Neutrophil (primary cell): Measurements from ENCODE around the gene FEZF1.

Source experiments
- H3K27ac ChIP-seq: fragments of 200-600 bp; sonication (generic); 2 replicates; pipeline ENCODE4 v1.5.1; 2016; ENCODE audit warnings: mild to moderate bottlenecking, moderate library complexity
- H3K27me3 ChIP-seq: fragments of 200-600 bp; sonication (generic); 2 replicates; pipeline ENCODE4 v1.6.0; 2016; ENCODE audit warnings: mild to moderate bottlenecking
- H3K36me3 ChIP-seq: fragments of 200-600 bp; sonication (generic); 2 replicates; pipeline ENCODE4 v1.5.1; 2017
- H3K4me1 ChIP-seq, 2 experiments: fragments of 200-600 bp in 1 of 2; sonication (generic) in 1 of 2; 1 replicate in 1 of 2; 2 replicates in 1 of 2; pipeline versions ENCODE4 v1.5.1 to v1.6.1; 2013 to 2016; ENCODE audit warnings: low read depth in 1 of 2, low read length in 1 of 2, mild to moderate bottlenecking in 1 of 2, moderate library complexity in 1 of 2; ENCODE audit not compliant: control insufficient read depth in 1 of 2, insufficient read depth in 1 of 2
- H3K4me3 ChIP-seq, 2 experiments: fragments of 200-600 bp in 1 of 2; sonication (generic) in 1 of 2; 1 replicate in 1 of 2; 2 replicates in 1 of 2; pipeline ENCODE4 v1.5.1; 2013 to 2016; ENCODE audit warnings: low read depth in 1 of 2, low read length in 1 of 2, mild to moderate bottlenecking in 1 of 2, moderate library complexity in 1 of 2
- H3K9me3 ChIP-seq: fragments of 200-600 bp; sonication (generic); 2 replicates; pipeline ENCODE4 v1.5.1; 2016
- TF ChIP-seq, protein P1 (sequence below): fragments of 200-600 bp; sonication (generic); IDR thresholded peaks from 2 replicates; pipeline ENCODE4 v1.5.1; 2016; ENCODE audit warnings: antibody characterized with exemption

The FEZF1 gene

DNA sequence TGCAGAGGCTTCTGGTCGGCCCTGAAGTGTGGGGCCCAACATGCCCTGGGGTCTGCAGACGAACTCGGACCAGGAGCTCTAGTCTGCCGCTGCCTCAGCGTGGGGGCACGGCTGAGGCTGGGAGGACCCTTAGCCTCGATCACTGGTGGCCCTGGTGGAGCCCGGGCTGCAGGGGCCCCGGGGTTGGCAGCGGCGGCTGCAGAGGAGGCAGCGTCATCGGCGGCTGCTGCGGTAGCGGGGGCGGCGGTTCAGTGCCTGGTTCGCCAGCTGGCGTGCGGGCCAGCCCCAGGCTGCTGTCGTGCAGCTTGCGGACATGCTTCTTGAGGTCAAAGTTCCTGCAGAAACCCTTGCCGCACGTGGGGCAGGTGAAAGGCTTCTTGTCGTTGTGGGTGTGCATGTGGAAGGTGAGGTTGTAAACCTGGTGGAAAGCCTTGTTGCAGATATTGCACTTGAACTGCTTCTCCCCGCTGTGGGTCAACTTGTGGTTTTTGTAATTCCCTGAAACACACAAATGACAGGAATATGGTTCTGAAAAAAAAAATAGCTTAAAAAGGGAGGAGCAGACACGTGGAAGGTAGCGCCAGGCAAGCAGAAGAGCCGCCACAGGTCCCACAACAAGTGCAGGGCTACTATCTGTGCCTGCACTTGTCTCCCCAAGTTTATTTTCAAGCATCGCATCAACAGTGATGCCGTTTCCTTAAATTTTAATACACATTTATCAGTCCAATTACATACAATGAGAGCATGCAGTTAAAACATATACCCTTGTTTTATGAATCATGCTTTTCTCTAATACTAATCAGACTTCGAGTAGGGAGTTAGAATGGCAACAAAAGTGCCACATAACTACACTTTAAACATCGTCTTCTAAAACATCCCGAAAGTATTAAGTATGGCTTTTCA is 2.4 kb downstream of the FEZF1 start:
- H3K27me3 ChIP-seq, result peaks cover 98% of the 10 kb centered on the region
- H3K9me3 ChIP-seq, result peaks cover 7% of the 10 kb centered on the region
- no peak overlapping the region for H3K27ac ChIP-seq
- TF ChIP-seq, protein P1, sequence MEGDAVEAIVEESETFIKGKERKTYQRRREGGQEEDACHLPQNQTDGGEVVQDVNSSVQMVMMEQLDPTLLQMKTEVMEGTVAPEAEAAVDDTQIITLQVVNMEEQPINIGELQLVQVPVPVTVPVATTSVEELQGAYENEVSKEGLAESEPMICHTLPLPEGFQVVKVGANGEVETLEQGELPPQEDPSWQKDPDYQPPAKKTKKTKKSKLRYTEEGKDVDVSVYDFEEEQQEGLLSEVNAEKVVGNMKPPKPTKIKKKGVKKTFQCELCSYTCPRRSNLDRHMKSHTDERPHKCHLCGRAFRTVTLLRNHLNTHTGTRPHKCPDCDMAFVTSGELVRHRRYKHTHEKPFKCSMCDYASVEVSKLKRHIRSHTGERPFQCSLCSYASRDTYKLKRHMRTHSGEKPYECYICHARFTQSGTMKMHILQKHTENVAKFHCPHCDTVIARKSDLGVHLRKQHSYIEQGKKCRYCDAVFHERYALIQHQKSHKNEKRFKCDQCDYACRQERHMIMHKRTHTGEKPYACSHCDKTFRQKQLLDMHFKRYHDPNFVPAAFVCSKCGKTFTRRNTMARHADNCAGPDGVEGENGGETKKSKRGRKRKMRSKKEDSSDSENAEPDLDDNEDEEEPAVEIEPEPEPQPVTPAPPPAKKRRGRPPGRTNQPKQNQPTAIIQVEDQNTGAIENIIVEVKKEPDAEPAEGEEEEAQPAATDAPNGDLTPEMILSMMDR, result no peak
- no peaks in the 10 kb centered on the region for H3K36me3 ChIP-seq
- no peak overlapping the region for H3K4me3 ChIP-seq
- H3K4me1 ChIP-seq, result no peaks in the 10 kb centered on the region

DNA sequence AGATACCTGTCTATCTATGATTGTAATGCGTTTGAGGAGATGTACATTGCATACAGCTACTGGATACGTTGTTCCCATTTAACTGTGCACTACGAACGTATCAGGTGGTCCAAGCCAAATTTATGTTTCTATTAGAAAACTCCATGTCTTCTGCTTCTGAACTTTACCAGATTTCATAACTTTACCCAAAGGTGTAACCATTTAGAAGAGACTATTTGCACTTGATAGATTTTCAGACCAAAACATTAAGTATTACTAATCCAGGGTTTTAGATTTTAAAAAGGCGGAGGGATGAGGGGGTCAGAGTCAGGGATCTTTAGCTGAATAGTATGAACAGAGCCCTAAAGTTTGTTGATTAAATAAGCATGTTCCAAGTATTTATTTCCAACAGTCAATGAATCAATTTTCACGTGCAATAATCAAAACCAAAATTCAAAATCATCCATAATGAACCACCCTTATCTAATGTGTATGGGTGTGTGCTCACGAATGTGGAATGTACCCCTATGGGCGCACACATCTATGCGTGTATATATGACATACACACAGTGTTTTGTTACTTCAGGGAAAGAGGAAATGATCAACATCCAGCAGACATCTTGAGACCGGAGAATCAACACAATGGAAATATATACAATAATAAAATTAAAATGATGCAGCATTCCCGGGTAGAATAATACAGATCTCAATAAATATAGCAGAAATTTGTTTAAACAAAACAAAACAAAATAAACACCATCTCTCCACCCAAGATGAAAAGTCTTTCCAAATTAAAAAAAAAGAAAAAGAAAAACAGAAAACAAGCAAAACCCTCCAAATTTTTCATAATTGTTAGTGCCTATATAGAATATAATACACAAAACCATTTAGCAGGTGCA is 3.4 kb downstream of the FEZF1 start:
- TF ChIP-seq, protein P1, result no peak
- Histone ChIP-seq H3K4me3 (no peak overlapping the region), H3K27me3 (peaks cover 92% of the 10 kb centered on the region)

DNA sequence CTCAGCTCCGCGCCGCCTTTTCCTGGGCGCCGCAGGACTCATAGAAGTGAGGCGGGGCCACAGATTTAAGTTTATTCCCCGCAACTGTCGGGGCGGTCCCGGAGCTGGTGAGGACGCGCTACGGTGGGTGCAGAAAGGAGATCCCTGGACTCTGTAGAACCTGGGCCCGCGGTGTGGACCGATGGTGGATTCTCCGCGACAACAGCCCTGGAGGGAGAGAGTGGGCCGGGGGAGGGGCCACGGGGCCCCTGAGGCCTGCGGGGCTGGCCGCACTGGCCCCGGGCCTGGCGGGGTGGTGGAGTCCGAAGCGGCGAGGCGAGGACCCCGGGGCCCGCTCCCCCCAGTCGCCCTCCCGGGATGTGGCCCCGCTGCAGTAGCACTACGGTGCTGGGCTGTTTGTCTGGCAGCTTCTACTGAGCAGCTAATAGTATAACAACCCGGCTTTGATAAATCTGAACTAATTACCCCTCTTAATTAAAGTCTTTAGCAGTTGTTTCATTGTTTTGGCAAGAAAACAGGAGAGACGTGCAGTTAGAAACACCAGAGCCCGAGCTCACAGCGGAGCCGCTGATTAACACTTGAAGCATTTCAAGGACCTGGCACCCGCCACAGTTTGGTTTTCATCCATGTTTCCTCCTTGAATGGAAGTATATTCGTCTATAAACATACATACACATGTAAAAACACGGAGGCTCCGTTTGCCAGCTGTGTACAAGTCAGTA is 4.2 kb downstream of the FEZF1 start:
- Histone ChIP-seq H3K27ac (no peak overlapping the region), H3K9me3 (peaks cover 7% of the 10 kb centered on the region), H3K4me3 (no peak overlapping the region), H3K36me3 (no peaks in the 10 kb centered on the region), H3K27me3 (peaks cover 84% of the 10 kb centered on the region), H3K4me1 (no peaks in the 10 kb centered on the region)
- TF ChIP-seq, protein P1, result no peak

More for the DNA sequence above, 3.4 kb downstream of the FEZF1 start:
- H3K9me3 ChIP-seq, result peaks cover 7% of the 10 kb centered on the region
- H3K4me1 ChIP-seq, result no peaks in the 10 kb centered on the region
- no peak overlapping the region for H3K27ac ChIP-seq
- H3K36me3 ChIP-seq, result no peaks in the 10 kb centered on the region

DNA sequence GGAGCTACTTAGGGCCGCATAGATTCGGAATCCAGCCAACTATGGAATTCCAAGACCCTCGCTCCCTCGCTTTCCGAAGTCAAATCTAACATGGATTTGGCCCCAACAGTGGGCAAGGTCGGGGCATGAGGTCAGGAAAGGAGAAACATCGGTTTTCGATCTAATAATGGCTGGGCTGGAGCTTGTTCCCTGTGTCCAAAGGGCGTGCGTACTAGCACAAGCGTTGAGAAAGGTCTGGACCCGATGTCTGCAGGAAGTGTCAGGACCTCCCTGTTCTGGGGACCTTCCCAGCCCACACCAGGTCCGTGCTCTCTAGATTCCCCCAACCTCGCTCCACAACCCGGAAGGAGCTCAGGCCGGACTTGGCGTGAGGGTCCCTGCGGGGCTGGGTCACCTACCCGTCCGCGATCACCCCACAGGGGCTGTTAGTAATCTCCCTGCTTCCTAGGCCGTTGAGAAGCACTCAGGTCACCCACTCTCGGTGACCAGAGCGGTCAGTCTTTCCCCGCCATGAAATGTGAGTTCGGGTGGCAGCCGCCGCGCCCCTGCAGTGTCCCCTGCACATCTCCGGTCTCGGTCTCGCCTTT is 4.8 kb downstream of the FEZF1 start:
- no peaks in the 10 kb centered on the region for H3K4me1 ChIP-seq
- H3K4me3 ChIP-seq, result no peak overlapping the region
- TF ChIP-seq, protein P1, result no peak

DNA sequence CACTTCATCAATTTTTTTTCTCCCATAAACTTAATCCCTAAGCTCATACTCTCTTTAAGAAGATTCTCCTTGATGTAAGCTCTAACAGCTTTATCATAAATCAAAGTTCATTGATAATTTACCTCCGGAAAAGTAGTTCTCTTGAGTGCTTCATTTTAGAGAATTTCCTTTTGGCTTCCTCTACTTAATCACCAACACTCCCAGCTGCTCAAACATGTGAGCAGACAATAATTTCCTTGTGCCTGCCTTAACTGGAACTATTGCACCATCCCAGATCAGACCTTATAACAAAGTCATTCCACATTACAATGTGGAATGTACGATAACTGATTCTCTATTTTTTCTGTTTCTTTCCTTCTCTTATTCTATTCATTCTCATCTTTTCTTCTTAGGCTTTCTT is 5.9 kb downstream of the FEZF1 start:
- no peak overlapping the region for H3K27ac ChIP-seq
- H3K27me3 ChIP-seq, result peaks cover 67% of the 10 kb centered on the region
- H3K9me3 ChIP-seq, result peaks cover 7% of the 10 kb centered on the region
- no peaks in the 10 kb centered on the region for H3K4me1 ChIP-seq
- H3K4me3 ChIP-seq, result no peak overlapping the region
- H3K36me3 ChIP-seq, result no peaks in the 10 kb centered on the region
- TF ChIP-seq, protein P1, result no peak

More for the DNA sequence above, 4.8 kb downstream of the FEZF1 start:
- Histone ChIP-seq H3K27me3 (peaks cover 78% of the 10 kb centered on the region), H3K9me3 (peaks cover 7% of the 10 kb centered on the region), H3K36me3 (no peaks in the 10 kb centered on the region), H3K27ac (no peak overlapping the region)
